Lower lobe of right lung (tissue), 2 donors: Measurements from ENCODE around the gene ERMAP. TPM values are rescaled to one million over a fixed set of nuclear protein-coding genes. Genes with fewer than 3 reads are reported as not detected.
"Not testable (repeated sequence)": the region's sequence is repeated elsewhere in the genome, so short reads cannot be mapped to it uniquely, and the experiment has no call there.

ENCODE experiments used
- ATAC-seq, 2 donors: fragments of 200-7000 bp; cut with Tn5 transposase; one replicate each; pipeline ENCODE4 v1.9.1; 2020 to 2022; ENCODE audit warnings: mild to moderate bottlenecking in 2 of 2, moderate library complexity in 2 of 2
- DNase-seq: peaks from one replicate; pipeline ENCODE4 v3.0.0-alpha.2; 2020
- H3K27ac ChIP-seq: fragments of 200-600 bp; one replicate; pipeline ENCODE4 v1.8.0; 2022
- H3K27me3 ChIP-seq: fragments of 200-600 bp; one replicate; pipeline ENCODE4 v1.8.0; 2022; ENCODE audit warnings: low read depth
- H3K36me3 ChIP-seq: fragments of 200-600 bp; one replicate; pipeline ENCODE4 v1.8.0; 2022; ENCODE audit warnings: mild to moderate bottlenecking
- H3K4me1 ChIP-seq: fragments of 200-600 bp; one replicate; pipeline ENCODE4 v1.8.0; 2022
- H3K4me3 ChIP-seq: fragments of 200-600 bp; one replicate; pipeline ENCODE4 v1.8.0; 2022; ENCODE audit warnings: mild to moderate bottlenecking
- H3K9me3 ChIP-seq: fragments of 200-600 bp; one replicate; pipeline ENCODE4 v1.8.0; 2022
- CTCF ChIP-seq: fragments of 200-600 bp; IDR thresholded peaks from one replicate; pipeline ENCODE4 v1.8.0; 2022; ENCODE audit warnings: antibody characterized with exemption, mild to moderate bottlenecking
- intact Hi-C: fragments of 100-400 bp; cut with DNase I; formaldehyde crosslinking; loops from one replicate; pipeline ENCODE4 v1.11.0; 2022
- total RNA-seq: library from RNA; stranded (reverse); fragmentation: NEBNext Ultra II Directional; extraction: Animal tissue kit (Norgen Biotek cat#: 25700); gene quantifications from one replicate; pipeline ENCODE4 v1.2.1, GENCODE V29; 2021
- donor health status: DM: no; HTN: yes; CAD: no; lungs with severe emphysema.

ERMAP gene
- total RNA-seq, 1 donor from 2014 or later, result 15.2 TPM

GRCh38 chr1:42852608-42852980 lies 35.7 kb downstream of the ERMAP start:
- no peaks in the 10 kb centered on the region for H3K27me3 ChIP-seq
- intact Hi-C loops, result no loop called here
- H3K27ac ChIP-seq, result no peak overlapping the region
- H3K9me3 ChIP-seq, result no peaks in the 10 kb centered on the region
- DNase-seq (no peak), ATAC-seq (no peak)
- TF ChIP-seq CTCF, result no peak
- no peak overlapping the region for H3K4me3 ChIP-seq
- peaks cover 26% of the 10 kb centered on the region for H3K36me3 ChIP-seq
- peaks cover 4% of the 10 kb centered on the region for H3K4me1 ChIP-seq

GRCh38 chr1:42853116-42853884 lies 36.4 kb downstream of the ERMAP start:
- Histone ChIP-seq H3K4me1 (no peaks in the 10 kb centered on the region), H3K27ac (no peak overlapping the region), H3K9me3 (no peaks in the 10 kb centered on the region), H3K4me3 (no peak overlapping the region), H3K36me3 (peaks cover 26% of the 10 kb centered on the region), H3K27me3 (no peaks in the 10 kb centered on the region)
- ATAC-seq, result no peak
- DNase-seq, result no peak
- intact Hi-C loops, result no loop called here
- TF ChIP-seq CTCF, result no peak

- H3K4me3 ChIP-seq, ATAC-seq, H3K36me3 ChIP-seq, H3K4me1 ChIP-seq, DNase-seq, H3K27ac ChIP-seq, intact Hi-C loops, H3K9me3 ChIP-seq, H3K27me3 ChIP-seq: not testable (repeated sequence)
Observed at GRCh38 chr1:42856554-42856953, 39.6 kb downstream of the ERMAP start.

GRCh38 chr1:42859366-42859765 lies 42.4 kb downstream of the ERMAP start:
- ATAC-seq, intact Hi-C loops, H3K36me3 ChIP-seq, H3K4me1 ChIP-seq, H3K27ac ChIP-seq, H3K27me3 ChIP-seq, DNase-seq, H3K9me3 ChIP-seq, H3K4me3 ChIP-seq: not testable (repeated sequence)

- Histone ChIP-seq H3K27ac (no peak overlapping the region), H3K4me3 (no peak overlapping the region), H3K27me3 (peaks cover 7% of the 10 kb centered on the region), H3K9me3 (no peaks in the 10 kb centered on the region), H3K4me1 (no peaks in the 10 kb centered on the region), H3K36me3 (no peaks in the 10 kb centered on the region)
- intact Hi-C loops, result no loop called here
- no peak for DNase-seq
- ATAC-seq, result no peak
- no peak for TF ChIP-seq CTCF
Observed at GRCh38 chr1:42860339-42861013, 43.6 kb downstream of the ERMAP start.

GRCh38 chr1:42861014-42861399 lies 44.1 kb downstream of the ERMAP start:
- Histone ChIP-seq H3K4me3 (no peak overlapping the region), H3K9me3 (no peaks in the 10 kb centered on the region), H3K27ac (no peak overlapping the region), H3K4me1 (no peaks in the 10 kb centered on the region), H3K27me3 (peaks cover 7% of the 10 kb centered on the region), H3K36me3 (no peaks in the 10 kb centered on the region)
- no peak for TF ChIP-seq CTCF
- no peak for DNase-seq
- intact Hi-C loops, result no loop called here
- ATAC-seq, result no peak
